HUES64 (cell line): ENCODE results near the gene FPGS.
"Not testable (repeated sequence)": the region's sequence is repeated elsewhere in the genome, so short reads cannot be mapped to it uniquely, and the experiment has no call there.

ENCODE experiments used
- H3K27ac ChIP-seq: 2 replicates; pipeline ENCODE4 v1.7.0; 2013; ENCODE audit warnings: low read depth, low read length, inconsistent platforms
- H3K27me3 ChIP-seq: 2 replicates; pipeline ENCODE4 v1.6.1; 2013; ENCODE audit warnings: mild to moderate bottlenecking, low read length; ENCODE audit not compliant: insufficient read depth
- H3K36me3 ChIP-seq: 2 replicates; pipeline ENCODE4 v1.6.1; 2013; ENCODE audit warnings: mild to moderate bottlenecking, low read length; ENCODE audit not compliant: insufficient read depth
- H3K4me1 ChIP-seq: 2 replicates; pipeline ENCODE4 v1.6.1; 2013; ENCODE audit warnings: mild to moderate bottlenecking, low read length, moderate library complexity; ENCODE audit not compliant: insufficient read depth
- H3K4me3 ChIP-seq: 2 replicates; pipeline ENCODE4 v1.5.1; 2013; ENCODE audit warnings: mild to moderate bottlenecking, low read length, moderate library complexity
- H3K9ac ChIP-seq: 2 replicates; pipeline ENCODE4 v1.6.1; 2013; ENCODE audit warnings: mild to moderate bottlenecking, low read depth, low read length
- H3K9me3 ChIP-seq: 2 replicates; pipeline ENCODE4 v1.6.1; 2013; ENCODE audit warnings: low read depth, low read length; ENCODE audit not compliant: insufficient read depth
- WGBS: fragments of 150-250, 120-280 bp; methylation state at CpG from one replicate; pipeline ENCODE4 v1.1.7; 2013; ENCODE audit warnings: missing lambda C conversion rate; 5-methylcytosine and 5-hydroxymethylcytosine counted together

The FPGS gene

DNA sequence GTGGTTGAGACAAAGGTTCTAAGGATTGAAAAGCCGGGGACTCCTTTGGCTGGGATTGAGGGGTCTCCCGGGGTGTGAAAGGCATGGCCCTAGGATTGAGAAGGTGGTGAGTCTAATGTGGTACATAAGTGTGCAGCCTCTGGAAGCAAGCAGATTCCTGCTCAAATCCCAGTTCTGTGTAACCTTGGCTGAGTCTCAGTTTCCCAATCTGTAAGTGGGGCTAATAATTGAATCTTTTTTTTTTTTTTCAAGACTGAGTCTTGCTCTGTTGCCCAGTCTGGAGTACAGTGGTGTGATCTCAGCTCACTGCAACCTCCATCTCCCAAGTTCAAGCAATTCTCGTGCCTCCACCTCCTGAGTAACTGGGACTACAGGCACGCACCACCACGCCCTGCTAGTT is 30.1 kb upstream of the FPGS start:
- Histone ChIP-seq H3K4me1 (peaks cover 13% of the 10 kb centered on the region), H3K9ac (no peak overlapping the region), H3K27ac (no peak overlapping the region), H3K27me3 (no peaks in the 10 kb centered on the region), H3K9me3 (no peaks in the 10 kb centered on the region), H3K4me3 (no peak overlapping the region), H3K36me3 (no peaks in the 10 kb centered on the region)
- WGBS = 98% methylated on average over 5 of the region's 5 CpGs

DNA sequence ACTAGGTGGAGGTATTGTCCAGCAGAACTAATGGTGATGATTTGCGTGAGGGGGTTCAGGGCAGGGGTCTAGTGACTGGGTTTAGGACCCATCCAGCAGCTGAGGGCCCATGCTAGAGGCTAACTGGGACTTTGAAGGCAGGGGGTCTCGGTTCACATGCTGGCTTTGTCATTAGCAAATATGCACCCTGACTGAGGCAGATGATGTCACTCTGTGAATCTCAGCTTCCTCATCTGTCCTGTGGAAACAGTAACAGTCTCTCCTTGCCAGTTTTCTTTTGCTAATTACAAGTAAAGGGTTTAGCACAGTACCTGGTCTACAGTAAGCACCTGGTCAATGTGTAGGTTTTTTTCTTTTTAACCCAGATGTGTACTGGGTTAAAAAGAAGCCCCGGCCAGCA is 29.4 kb upstream of the FPGS start:
- Histone ChIP-seq H3K27ac (no peak overlapping the region), H3K4me3 (no peak overlapping the region), H3K27me3 (no peaks in the 10 kb centered on the region), H3K9ac (no peak overlapping the region), H3K4me1 (peaks cover 13% of the 10 kb centered on the region), H3K9me3 (no peaks in the 10 kb centered on the region), H3K36me3 (no peaks in the 10 kb centered on the region)
- WGBS = 73% methylated on average over 3 of the region's 3 CpGs

DNA sequence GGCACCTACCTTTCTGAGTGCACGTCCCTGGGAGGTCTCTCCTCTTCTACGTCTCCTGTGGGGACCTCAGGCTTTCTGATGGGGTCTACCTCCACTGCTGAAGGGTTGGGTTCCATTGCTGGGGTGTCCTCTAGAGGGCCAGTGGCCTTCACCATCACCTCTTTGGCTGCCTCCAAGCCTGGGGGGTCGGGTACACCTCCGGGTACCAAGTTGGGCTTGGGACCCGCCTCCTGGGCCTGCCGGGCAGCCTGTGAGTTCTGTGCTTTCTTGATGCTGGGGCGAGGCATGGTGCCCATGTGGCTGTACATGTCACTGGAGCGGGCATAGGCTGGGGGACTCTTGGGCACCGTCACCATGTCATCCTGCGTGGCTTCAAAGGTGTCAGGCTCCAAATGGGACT is 28.7 kb upstream of the FPGS start:
- no peaks in the 10 kb centered on the region for H3K9me3 ChIP-seq

GRCh38 chr9:127776195-127776923 is 26.3 kb upstream of the FPGS start:
- H3K4me1 ChIP-seq = peaks cover 8% of the 10 kb centered on the region; the same call in 1 of the 2 replicates
- no peak overlapping the region for H3K27ac ChIP-seq
- H3K9ac ChIP-seq = no peak overlapping the region
- H3K27me3 ChIP-seq = no peaks in the 10 kb centered on the region
- no peaks in the 10 kb centered on the region for H3K9me3 ChIP-seq
- H3K36me3 ChIP-seq = no peaks in the 10 kb centered on the region
- WGBS = 76% methylated on average over 15 of the region's 15 CpGs
- no peak overlapping the region for H3K4me3 ChIP-seq

More for the DNA sequence above, 28.7 kb upstream of the FPGS start:
- H3K27me3 ChIP-seq = no peaks in the 10 kb centered on the region
- H3K9ac ChIP-seq = no peak overlapping the region
- no peak overlapping the region for H3K27ac ChIP-seq
- H3K4me3 ChIP-seq = no peak overlapping the region
- 90% methylated on average over 10 of the region's 10 CpGs for WGBS
- no peaks in the 10 kb centered on the region for H3K36me3 ChIP-seq
- H3K4me1 ChIP-seq = peaks cover 13% of the 10 kb centered on the region; the same call in 1 of the 2 replicates

GRCh38 chr9:127776924-127777289 is 25.8 kb upstream of the FPGS start:
- Histone ChIP-seq H3K9me3 (no peaks in the 10 kb centered on the region), H3K27me3 (no peaks in the 10 kb centered on the region), H3K27ac (no peak overlapping the region), H3K9ac (no peak overlapping the region), H3K4me1 (peaks cover 8% of the 10 kb centered on the region; the same call in 1 of the 2 replicates), H3K4me3 (no peak overlapping the region), H3K36me3 (no peaks in the 10 kb centered on the region)
- 86% methylated on average over 5 of the region's 5 CpGs for WGBS

- Histone ChIP-seq H3K9me3 (no peaks in the 10 kb centered on the region), H3K36me3 (no peaks in the 10 kb centered on the region), H3K4me1 (peaks cover 8% of the 10 kb centered on the region; the same call in 1 of the 2 replicates), H3K9ac (no peak overlapping the region), H3K27ac (no peak overlapping the region), H3K27me3 (no peaks in the 10 kb centered on the region), H3K4me3 (no peak overlapping the region)
- WGBS = 92% methylated on average over 17 of the region's 18 CpGs
These were observed 25.2 kb upstream of the FPGS start for GRCh38 chr9:127777368-127777980.

GRCh38 chr9:127778280-127779135 is 24.2 kb upstream of the FPGS start, which contains the start of gene SH2D3C:
TSS of gene SH2D3C (minus strand) at chr9:127778666. CDS start at chr9:127778627, 39 bp downstream.
- Histone ChIP-seq H3K9me3 (no peaks in the 10 kb centered on the region), H3K36me3 (no peaks in the 10 kb centered on the region), H3K9ac (no peak within 1 kb of the TSS), H3K27me3 (no peaks in the 10 kb centered on the region), H3K4me3 (no peak within 1 kb of the TSS), H3K27ac (no peak within 1 kb of the TSS), H3K4me1 (peaks cover 8% of the 10 kb centered on the region; the same call in 1 of the 2 replicates)
- 79% methylated on average over 13 of the region's 13 CpGs for whole genome bisulfite sequencing

- H3K4me1 ChIP-seq = peaks cover 8% of the 10 kb centered on the region; the same call in 1 of the 2 replicates
- H3K27ac ChIP-seq = no peak overlapping the region
- no peaks in the 10 kb centered on the region for H3K36me3 ChIP-seq
- 89% methylated on average over 16 of the region's 17 CpGs for WGBS
- no peak overlapping the region for H3K4me3 ChIP-seq
- H3K9me3 ChIP-seq = no peaks in the 10 kb centered on the region
- no peaks in the 10 kb centered on the region for H3K27me3 ChIP-seq
- no peak overlapping the region for H3K9ac ChIP-seq
These were observed 23.3 kb upstream of the FPGS start for GRCh38 chr9:127779136-127779981.

- H3K4me1 ChIP-seq = peaks cover 8% of the 10 kb centered on the region; the same call in 1 of the 2 replicates
- H3K4me3 ChIP-seq = no peak overlapping the region
- H3K9ac ChIP-seq = peak overlapping the region; percentile 22; the same call in 1 of the 2 replicates
- H3K9me3 ChIP-seq = no peaks in the 10 kb centered on the region
- WGBS = 78% methylated on average over 20 of the region's 20 CpGs
- H3K27ac ChIP-seq = no peak overlapping the region
- H3K36me3 ChIP-seq = no peaks in the 10 kb centered on the region
- no peaks in the 10 kb centered on the region for H3K27me3 ChIP-seq
These were observed 22.4 kb upstream of the FPGS start for GRCh38 chr9:127780126-127780885.

- H3K9me3 ChIP-seq, H3K9ac ChIP-seq, H3K4me1 ChIP-seq, H3K36me3 ChIP-seq, H3K4me3 ChIP-seq, H3K27me3 ChIP-seq, H3K27ac ChIP-seq: not testable (repeated sequence)
- WGBS = 98% methylated on average over 9 of the region's 9 CpGs
These were observed 21.8 kb upstream of the FPGS start for GRCh38 chr9:127780909-127781308.
